Chondrocyte (in vitro differentiated cells): ENCODE results near the gene MYORG. TPM values are rescaled to one million over a fixed set of nuclear protein-coding genes. Genes with fewer than 3 reads are reported as not detected.

ENCODE experiments used
- DNase-seq: peaks from one replicate; pipeline ENCODE4 v3.0.0; 2021; ENCODE audit warnings: mixed read lengths, low spot score
- H3K27ac Mint-ChIP-seq: one replicate; pipeline ENCODE4 v1.8.0; 2021; ENCODE audit warnings: mild to moderate bottlenecking, moderate library complexity, mixed read lengths; ENCODE audit not compliant: unreplicated experiment
- H3K27me3 Mint-ChIP-seq: 2 replicates; pipeline ENCODE4 v1.8.0; 2021; ENCODE audit warnings: low read depth, mixed read lengths
- H3K36me3 Mint-ChIP-seq: 2 replicates; pipeline ENCODE4 v1.8.0; 2021; ENCODE audit warnings: low read depth, mixed read lengths
- H3K4me1 Mint-ChIP-seq: 2 replicates; pipeline ENCODE4 v1.8.0; 2021; ENCODE audit warnings: low read depth, mild to moderate bottlenecking, mixed read lengths
- H3K4me3 Mint-ChIP-seq: one replicate; pipeline ENCODE4 v1.8.0; 2021; ENCODE audit warnings: mild to moderate bottlenecking, moderate library complexity, mixed read lengths; ENCODE audit not compliant: unreplicated experiment
- H3K9me3 Mint-ChIP-seq: 2 replicates; pipeline ENCODE4 v1.8.0; 2021; ENCODE audit warnings: low read depth, mixed read lengths
- CTCF ChIP-seq: fragments of 200-600 bp; sonication (generic); IDR thresholded peaks from 2 replicates; pipeline ENCODE4 v1.5.0; 2021; ENCODE audit warnings: antibody characterized with exemption, mild to moderate bottlenecking, moderate library complexity
- total RNA-seq: library from RNA; stranded (reverse); gene quantifications from 3 replicates; pipeline ENCODE4 v1.2.1, GENCODE V29; 2021

The MYORG gene
- total RNA-seq, 1 donor from 2014 or later, result 6.8 TPM

- Mint-ChIP-seq H3K27ac (no peak overlapping the region), H3K4me1 (peaks cover 20% of the 10 kb centered on the region), H3K36me3 (no peaks in the 10 kb centered on the region), H3K4me3 (no peak overlapping the region), H3K27me3 (no peaks in the 10 kb centered on the region), H3K9me3 (no peaks in the 10 kb centered on the region)
- no peak for DNase-seq
- TF ChIP-seq CTCF, result no peak
These were observed 50.0 kb downstream of the MYORG start for GRCh38 chr9:34326690-34327089.

GRCh38 chr9:34322899-34323591, 53.7 kb downstream of the MYORG start:
- H3K27me3 Mint-ChIP-seq, result no peaks in the 10 kb centered on the region
- H3K4me1 Mint-ChIP-seq, result peaks cover 3% of the 10 kb centered on the region
- H3K4me3 Mint-ChIP-seq, result no peak overlapping the region
- no peaks in the 10 kb centered on the region for H3K9me3 Mint-ChIP-seq
- H3K36me3 Mint-ChIP-seq, result no peaks in the 10 kb centered on the region
- no peak overlapping the region for H3K27ac Mint-ChIP-seq
- DNase-seq, result no peak
- no peak for TF ChIP-seq CTCF

- no peaks in the 10 kb centered on the region for H3K4me1 Mint-ChIP-seq
- DNase-seq, result no peak
- no peaks in the 10 kb centered on the region for H3K27me3 Mint-ChIP-seq
- no peak overlapping the region for H3K27ac Mint-ChIP-seq
- H3K4me3 Mint-ChIP-seq, result no peak overlapping the region
- no peak for TF ChIP-seq CTCF
- no peaks in the 10 kb centered on the region for H3K36me3 Mint-ChIP-seq
- no peaks in the 10 kb centered on the region for H3K9me3 Mint-ChIP-seq
These were observed 55.2 kb downstream of the MYORG start for GRCh38 chr9:34321451-34321850.

GRCh38 chr9:34318163-34318790, 58.4 kb downstream of the MYORG start:
- Mint-ChIP-seq H3K9me3 (no peaks in the 10 kb centered on the region), H3K27ac (no peak overlapping the region), H3K27me3 (no peaks in the 10 kb centered on the region), H3K36me3 (no peaks in the 10 kb centered on the region), H3K4me1 (no peaks in the 10 kb centered on the region), H3K4me3 (no peak overlapping the region)
- no peak for TF ChIP-seq CTCF
- DNase-seq, result no peak

- no peaks in the 10 kb centered on the region for H3K27me3 Mint-ChIP-seq
- no peak overlapping the region for H3K4me3 Mint-ChIP-seq
- TF ChIP-seq CTCF, result no peak
- H3K36me3 Mint-ChIP-seq, result no peaks in the 10 kb centered on the region
- no peak overlapping the region for H3K27ac Mint-ChIP-seq
- no peak for DNase-seq
- no peaks in the 10 kb centered on the region for H3K4me1 Mint-ChIP-seq
- no peaks in the 10 kb centered on the region for H3K9me3 Mint-ChIP-seq
These were observed 59.3 kb downstream of the MYORG start for GRCh38 chr9:34317436-34317835.

Other genes with a start within 250 kb of the MYORG start
- gene UBAP1, start 197.9 kb downstream of the MYORG start, total RNA-seq, result 29.3 to 35.9 TPM (median 33.3 TPM) in 3 replicates
- 0.90 to 2.5 TPM (median 1.0 TPM) in 3 replicates for gene KIF24, start 47.6 kb downstream of the MYORG start, total RNA-seq
- 15.6 to 17.9 TPM (median 17.6 TPM) in 3 replicates for gene NUDT2, start 47.3 kb downstream of the MYORG start, total RNA-seq
- 24.5 to 37.5 TPM (median 35.7 TPM) in 3 replicates for gene FAM219A, start 81.7 kb upstream of the MYORG start, total RNA-seq
- gene DNAI1, start 81.9 kb upstream of the MYORG start, total RNA-seq, result 0.25 TPM in 1 of 3 replicates, not detected in the others
- gene ENHO, start 146.1 kb upstream of the MYORG start, total RNA-seq, result 0.97 to 1.6 TPM (median 1.3 TPM) in 3 replicates
- gene CNTFR, start 212.8 kb upstream of the MYORG start, total RNA-seq, result 0.12 TPM in 1 of 3 replicates, not detected in the others
- 10.6 to 11.0 TPM (median 10.9 TPM) in 3 replicates for gene RPP25L, start 235.2 kb upstream of the MYORG start, total RNA-seq
- gene DCTN3, start 243.6 kb upstream of the MYORG start, total RNA-seq, result 79.5 to 105 TPM (median 79.5 TPM) in 3 replicates